Measurements from ENCODE around the gene CHST6. TPM values are rescaled to one million over a fixed set of nuclear protein-coding genes. Genes with fewer than 3 reads are reported as not detected.
"Not testable (repeated sequence)": the region's sequence is repeated elsewhere in the genome, so short reads cannot be mapped to it uniquely, and the experiment has no call there.

CHST6 gene
- polyA plus RNA-seq, 3 donors: 1.1 to 1.2 (median 1.2) TPM

DNA sequence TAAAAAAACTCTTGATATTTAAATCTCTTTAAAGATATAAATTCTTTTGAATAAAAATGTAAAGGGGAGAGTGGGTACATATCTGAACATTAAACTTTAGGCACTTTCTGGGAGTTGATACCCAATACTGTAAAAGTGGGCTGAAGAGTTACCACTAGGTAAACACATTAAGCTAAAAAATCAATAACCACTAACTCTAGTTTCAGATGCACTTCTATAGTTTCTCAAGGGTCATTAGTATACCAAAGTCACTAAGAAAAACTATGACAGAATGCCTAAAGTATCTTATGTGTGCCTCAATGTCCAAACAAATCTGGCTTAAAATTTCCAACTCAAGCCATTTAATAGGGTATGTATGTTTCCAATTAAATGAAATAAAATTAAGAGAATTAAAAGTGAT, 48.8 kb downstream of the CHST6 start:
- no peak for DNase-seq

DNA sequence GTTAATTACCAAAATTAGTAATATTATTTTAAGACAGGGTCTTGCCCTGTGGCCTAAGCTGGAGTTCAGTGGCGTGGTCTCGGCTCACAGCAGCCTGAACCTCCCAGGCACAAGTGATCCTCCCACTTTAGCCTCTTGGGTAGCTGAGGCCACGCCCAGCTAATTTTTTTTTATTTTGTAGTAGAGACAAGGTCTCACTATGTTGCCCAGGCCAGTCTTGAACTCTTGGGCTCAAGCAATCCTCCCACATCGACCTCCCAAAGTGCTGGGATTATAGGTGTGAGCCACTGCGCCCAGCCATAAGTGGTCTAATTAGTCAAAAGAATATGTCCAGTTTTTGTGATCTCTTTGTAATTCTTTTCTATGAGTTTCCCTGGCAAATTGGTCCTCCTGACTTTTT, 49.9 kb downstream of the CHST6 start:
- DNase-seq: no peak

DNA sequence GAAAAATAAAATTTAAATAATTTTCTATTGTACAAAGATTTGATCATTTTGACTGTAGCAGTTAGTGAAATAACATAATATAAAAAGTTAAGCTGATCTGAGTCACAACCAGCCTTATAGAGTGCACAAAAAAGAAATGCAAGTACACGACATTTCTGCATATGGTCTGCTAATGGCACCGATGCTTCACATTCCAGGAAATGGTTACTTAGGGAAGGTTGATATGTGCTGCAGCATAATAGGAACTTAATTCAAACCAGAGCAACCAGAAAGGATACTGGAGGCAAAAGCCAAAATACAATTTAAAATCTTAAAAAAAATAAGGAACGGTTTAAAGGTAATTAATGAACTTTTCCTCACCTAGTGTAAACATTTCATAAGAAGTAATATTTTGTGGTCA, 51.9 kb downstream of the CHST6 start:
- DNase-seq: no peak

DNA sequence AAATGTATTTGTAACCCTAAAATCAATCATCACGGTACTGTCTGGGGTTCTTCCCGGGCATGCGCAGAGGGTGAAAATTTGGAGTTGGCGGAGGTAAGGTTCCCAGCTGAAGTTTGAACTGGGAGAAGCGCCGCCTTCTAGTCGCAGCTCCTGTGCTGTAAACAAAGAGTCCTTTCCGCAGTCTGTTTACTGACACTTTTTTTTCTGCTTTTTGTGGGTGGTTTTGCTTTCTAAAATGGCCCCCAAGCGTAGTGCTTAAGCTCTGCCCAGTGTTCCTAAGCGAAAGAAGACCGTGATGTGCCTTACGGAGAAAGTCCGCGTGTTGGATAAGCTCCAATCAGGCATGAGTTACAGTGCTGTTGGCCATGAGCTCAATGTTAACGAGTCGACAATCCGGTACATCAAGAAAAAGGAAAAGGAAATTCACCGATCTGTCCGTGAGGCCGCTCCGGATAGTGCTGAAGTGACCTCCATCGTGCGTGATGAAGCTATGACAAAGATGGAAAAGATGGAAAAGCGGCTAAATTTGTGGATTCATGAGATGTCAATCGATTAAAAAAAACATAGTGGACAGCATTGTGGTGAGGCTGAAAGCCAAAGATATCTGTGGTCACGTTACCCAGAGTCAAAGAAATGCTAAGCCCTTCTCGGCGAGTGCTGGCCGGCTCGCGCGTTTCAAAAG, 61.4 kb downstream of the CHST6 start:
- DNase-seq: peak; percentile 92

DNA sequence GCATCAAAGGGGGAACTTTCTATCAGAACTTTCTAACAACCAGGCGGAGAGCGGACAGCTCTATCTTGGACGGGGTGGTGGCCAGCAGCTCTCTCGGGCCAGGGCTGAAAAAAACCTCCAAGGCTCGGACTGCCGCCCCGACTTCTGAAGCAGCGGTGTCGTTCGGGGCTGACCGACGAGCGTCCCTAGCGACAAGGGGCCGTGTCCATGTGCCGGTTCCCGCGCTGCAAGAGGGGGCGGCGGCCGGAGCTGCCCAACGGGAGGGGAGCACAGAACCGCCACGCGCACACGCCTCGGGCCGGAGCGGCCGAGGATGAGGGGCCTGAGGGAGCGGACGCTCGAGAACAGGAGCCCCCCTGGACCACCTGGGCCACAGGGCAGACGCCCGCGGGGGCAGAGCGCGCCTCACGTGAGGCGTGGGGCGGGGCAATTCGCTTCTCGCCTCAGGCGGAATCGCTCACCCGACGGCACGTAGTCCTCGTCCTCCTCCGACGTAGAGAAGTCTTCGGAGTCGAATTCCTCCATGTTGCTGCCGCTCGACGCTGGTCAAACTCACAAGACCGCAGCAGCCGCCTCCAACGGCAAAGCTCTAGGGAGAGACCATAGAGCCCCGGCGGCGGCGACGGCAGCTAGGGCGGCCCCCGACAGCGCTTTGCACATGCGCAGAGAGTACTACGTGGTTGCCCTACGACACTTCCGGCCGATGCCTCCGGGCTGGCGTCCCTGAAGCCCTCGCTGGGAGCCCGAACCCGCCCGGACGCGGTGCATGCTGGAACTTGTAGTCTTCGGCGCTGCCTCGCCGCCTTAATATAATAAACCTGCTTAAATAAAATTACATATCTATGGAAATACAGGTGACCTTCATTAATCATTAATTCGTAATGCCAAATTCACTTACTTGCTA, 62.2 kb downstream of the CHST6 start, which contains the start of gene CFDP1:
Gene CFDP1 (minus strand): TSS at position 676 of the 904 bp plus-strand sequence. CDS start 151 bp downstream, at position 525.
- peak; percentile 95 for DNase-seq

DNA sequence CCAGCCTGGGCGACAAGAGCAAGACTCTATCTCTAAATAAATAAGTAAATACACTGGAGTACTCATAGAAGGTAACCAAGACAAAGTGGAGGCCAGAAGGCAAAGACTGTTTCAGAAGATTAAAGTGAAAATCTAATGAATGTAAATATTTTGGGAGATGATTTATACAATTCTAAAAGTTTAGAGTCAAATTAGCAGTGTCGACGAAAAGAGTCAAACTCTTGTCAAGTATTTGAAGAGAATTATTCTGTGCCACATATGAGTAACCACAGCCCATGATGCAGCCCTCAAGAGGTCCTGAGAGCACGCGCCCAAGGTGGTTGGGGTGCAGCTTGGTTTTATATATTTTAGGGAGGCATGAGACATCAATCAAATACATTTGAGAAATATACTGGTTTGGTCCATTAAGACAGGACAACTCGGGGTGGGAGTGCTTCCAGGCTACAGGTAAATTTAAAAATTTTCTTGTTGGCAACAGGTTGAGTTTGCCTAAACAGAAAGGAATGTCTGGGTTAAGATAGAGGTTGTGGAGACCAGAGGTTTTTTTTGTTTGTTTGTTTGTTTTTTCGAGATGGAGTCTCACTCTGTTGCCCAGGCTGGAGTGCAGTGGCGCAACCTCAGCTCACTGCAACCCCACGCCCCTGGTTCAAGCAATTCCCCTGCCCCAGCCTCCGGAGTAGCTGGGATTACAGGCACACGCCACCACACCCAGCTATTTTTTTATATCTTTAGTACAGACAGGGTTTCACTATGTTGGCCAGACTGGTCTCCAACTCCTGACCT, 65.4 kb downstream of the CHST6 start:
- no peak for DNase-seq

DNA sequence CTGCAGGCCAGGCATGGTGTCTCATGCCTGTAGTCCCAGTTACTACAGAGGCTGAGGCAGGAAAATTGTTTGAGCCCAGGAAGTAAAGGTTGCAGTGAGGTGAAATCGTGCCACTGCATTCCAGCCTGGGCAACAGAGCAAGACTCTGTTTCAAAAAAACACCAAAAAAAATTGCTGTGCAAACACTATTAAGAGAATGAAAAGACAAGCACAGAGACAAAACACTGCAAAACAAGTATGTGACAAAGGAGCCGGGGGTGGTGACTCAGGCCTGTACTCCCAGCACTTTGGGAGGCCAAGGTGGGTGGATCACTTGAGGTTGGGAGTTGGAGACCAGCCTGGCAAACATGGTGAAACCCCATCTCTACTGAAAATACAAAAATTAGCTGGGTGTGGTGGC, 68.7 kb downstream of the CHST6 start:
- DNase-seq: not testable (repeated sequence)

DNA sequence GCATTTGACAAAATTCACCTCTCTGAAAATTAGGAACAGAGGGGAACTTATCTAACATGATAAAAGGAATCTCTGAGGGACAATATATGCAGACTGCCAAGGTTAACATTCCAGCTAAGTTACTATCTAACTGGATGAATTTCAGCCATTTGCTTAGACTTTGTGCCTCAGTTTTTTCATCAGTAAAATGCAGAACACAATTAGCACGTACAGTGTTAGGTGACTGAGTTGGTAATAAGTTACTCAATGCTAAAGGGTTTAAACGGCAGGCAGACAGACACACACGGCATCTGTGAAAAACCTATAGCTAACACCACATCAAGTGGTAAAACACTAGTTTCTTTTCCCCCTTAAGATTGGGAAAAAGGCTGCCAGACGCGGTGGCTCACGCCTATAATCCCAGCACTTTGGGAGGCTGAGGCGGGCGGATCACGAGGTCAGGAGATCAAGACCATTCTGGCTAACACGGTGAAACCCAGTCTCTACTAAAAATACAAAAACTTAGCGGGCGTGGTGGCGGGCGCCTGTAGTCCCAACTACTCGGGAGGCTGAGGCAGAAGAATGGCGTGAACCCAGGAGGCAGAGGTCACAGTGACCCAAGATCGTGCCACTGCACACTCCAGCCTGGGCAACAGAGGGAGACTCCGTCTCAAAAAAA, 71.0 kb downstream of the CHST6 start:
- DNase-seq: peak; percentile 34

DNA sequence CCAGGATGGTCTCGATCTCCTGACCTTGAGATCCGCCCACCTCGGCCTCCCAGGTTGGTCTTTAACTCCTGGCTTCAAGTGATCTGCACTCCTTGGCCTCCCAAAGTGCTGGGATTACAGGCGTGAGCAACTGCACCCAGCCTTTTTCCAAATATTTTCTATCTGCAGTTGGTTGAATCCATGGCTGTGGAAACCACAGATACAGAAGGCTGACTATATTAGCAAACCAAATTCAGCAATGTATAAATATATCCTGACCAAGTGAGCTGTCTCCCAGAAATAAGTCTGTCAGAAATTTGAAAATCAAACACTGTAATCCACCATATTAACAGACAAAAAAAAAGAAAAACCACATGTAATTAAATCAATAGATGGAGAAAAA, 71.5 kb downstream of the CHST6 start:
- DNase-seq: no peak

Other genes starting within 250 kb of the CHST6 start
- 10 to 100 TPM; 63.4 to 71.1 (median 70.9) TPM for gene BCAR1, start 243.8 kb downstream of the CHST6 start, polyA plus RNA-seq (ENCODE audit: insufficient read length in 3 of 3)
- gene CFDP1, start 61.9 kb downstream of the CHST6 start, polyA plus RNA-seq (ENCODE audit: insufficient read length in 3 of 3): 100 to 1,000 TPM; 148 to 189 (median 174) TPM
- gene TMEM170A, start 30.8 kb downstream of the CHST6 start, polyA plus RNA-seq (ENCODE audit: insufficient read length in 3 of 3): 10 to 100 TPM; 29.2 to 54.7 (median 43.1) TPM
- gene CHST5, start 40.7 kb upstream of the CHST6 start, polyA plus RNA-seq (ENCODE audit: insufficient read length in 3 of 3): 1 to 10 TPM in 2 of 3 donors, under 1 TPM in 1; 0.47 to 1.3 (median 1.3) TPM
- gene TMEM231, start 60.8 kb upstream of the CHST6 start, polyA plus RNA-seq (ENCODE audit: insufficient read length in 3 of 3): 10 to 100 TPM; 19.8 to 23.4 (median 21.3) TPM
- 100 to 1,000 TPM; 156 to 174 (median 170) TPM for gene GABARAPL2, start 70.9 kb upstream of the CHST6 start, polyA plus RNA-seq (ENCODE audit: insufficient read length in 3 of 3)
- gene ADAT1, start 127.8 kb upstream of the CHST6 start, polyA plus RNA-seq (ENCODE audit: insufficient read length in 3 of 3): 10 to 100 TPM; 38.9 to 66.6 (median 57.7) TPM
- 100 to 1,000 TPM; 126 to 140 (median 137) TPM for gene KARS1, start 152.2 kb upstream of the CHST6 start, polyA plus RNA-seq (ENCODE audit: insufficient read length in 3 of 3)
- gene TERF2IP, start 152.3 kb upstream of the CHST6 start, polyA plus RNA-seq (ENCODE audit: insufficient read length in 3 of 3): 10 to 100 TPM; 70.9 to 84.0 (median 77.3) TPM
- under 1 TPM in 1 of 3 donors, not detected in 2; 0.22 TPM for gene CPHXL2, start 181.6 kb upstream of the CHST6 start, polyA plus RNA-seq (ENCODE audit: insufficient read length in 3 of 3)
- gene DUXB, start 206.0 kb upstream of the CHST6 start, polyA plus RNA-seq (ENCODE audit: insufficient read length in 3 of 3): under 1 TPM in 2 of 3 donors, not detected in 1; 0.21 to 0.28 TPM
- not detected for gene CPHXL, start 231.0 kb upstream of the CHST6 start, polyA plus RNA-seq (ENCODE audit: insufficient read length in 3 of 3)

All from renal pelvis (tissue), 4 donors.